Progenitor cell of endocrine pancreas (in vitro differentiated cells): ENCODE results near the gene ZKSCAN7. TPM values are rescaled to one million over a fixed set of nuclear protein-coding genes. Genes with fewer than 3 reads are reported as not detected.

Experiments used
- DNase-seq: peaks from one replicate; pipeline ENCODE4 v3.0.0; 2021; ENCODE audit warnings: low spot score; ENCODE audit not compliant: unreplicated experiment
- H3K27ac Mint-ChIP-seq: 2 replicates; pipeline ENCODE4 v1.8.0; 2021; ENCODE audit warnings: mild to moderate bottlenecking, moderate library complexity, mixed read lengths
- H3K27me3 Mint-ChIP-seq: 2 replicates; pipeline ENCODE4 v1.8.0; 2021; ENCODE audit warnings: mixed read lengths
- H3K36me3 Mint-ChIP-seq: 2 replicates; pipeline ENCODE4 v1.8.0; 2022; ENCODE audit warnings: mixed read lengths; ENCODE audit not compliant: insufficient read depth
- H3K4me1 Mint-ChIP-seq: 2 replicates; pipeline ENCODE4 v1.8.0; 2021; ENCODE audit warnings: low read depth, mixed read lengths
- H3K4me3 Mint-ChIP-seq: 2 replicates; pipeline ENCODE4 v1.8.0; 2021; ENCODE audit warnings: low read depth, mild to moderate bottlenecking, moderate library complexity, mixed read lengths
- H3K9me3 Mint-ChIP-seq: 2 replicates; pipeline ENCODE4 v1.8.0; 2021; ENCODE audit warnings: low read depth, mixed read lengths
- total RNA-seq: library from RNA; stranded (reverse); gene quantifications from 2 replicates; pipeline ENCODE4 v1.2.1, GENCODE V29; 2021
- TF ChIP-seq, protein P1 (sequence below): fragments of 200-600 bp; sonication (generic); IDR thresholded peaks from one replicate; pipeline ENCODE4 v1.5.0; 2021; ENCODE audit warnings: antibody characterized with exemption, mild to moderate bottlenecking; ENCODE audit not compliant: unreplicated experiment

Gene ZKSCAN7
- total RNA-seq, 1 donor from 2014 or later: 22.4 TPM

DNA sequence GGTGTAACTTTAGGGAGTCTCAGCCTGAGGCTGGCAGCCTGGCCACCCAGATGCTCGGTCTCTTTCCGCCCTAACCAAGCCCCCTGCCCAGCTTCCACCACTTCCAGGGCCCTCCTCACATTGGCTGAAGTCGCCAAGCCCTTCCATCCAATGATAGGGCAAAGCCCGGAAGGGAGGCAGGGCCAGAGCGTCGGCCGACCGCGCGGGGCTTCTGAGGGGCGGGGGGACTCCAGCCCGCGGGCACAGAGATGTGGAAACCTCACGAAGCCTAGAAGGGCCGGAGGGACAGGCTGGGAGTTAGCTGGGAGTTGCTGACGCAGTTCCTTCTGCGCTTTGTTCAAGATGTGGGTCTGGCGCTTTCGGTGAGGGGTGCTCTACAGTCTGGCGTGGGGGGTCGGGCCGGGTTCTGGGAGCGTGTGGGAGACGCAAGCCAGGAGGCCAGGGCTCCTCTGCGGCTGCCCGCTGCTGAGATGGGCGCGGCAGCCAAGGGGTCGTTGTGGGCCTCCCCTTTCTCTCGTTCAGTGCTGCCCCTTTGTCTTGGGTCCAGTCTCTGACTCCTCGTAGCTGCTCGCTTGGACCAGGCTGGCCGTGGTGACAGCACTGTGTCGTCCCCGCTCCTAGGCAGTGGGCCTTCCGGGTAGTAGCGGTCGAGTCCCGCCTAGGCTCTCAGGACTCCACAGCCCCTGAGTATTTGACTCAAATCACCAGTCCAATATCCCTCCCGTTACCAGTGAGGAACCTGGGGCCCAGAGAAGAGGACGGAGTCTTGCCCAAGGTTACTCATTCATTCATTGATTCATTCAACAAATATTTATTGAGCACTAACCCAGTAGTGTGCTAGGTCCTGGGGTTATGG lies 29.9 kb downstream of the ZKSCAN7 start, which contains the start of gene ZNF660:
ZNF660 (plus strand) TSS at position 319 of the 856 bp plus-strand sequence. CDS start 9,230 bp downstream, outside the sequence.
- peaks cover 17% of the 10 kb centered on the region for H3K4me1 Mint-ChIP-seq
- peak; percentile 68 for DNase-seq
- H3K4me3 Mint-ChIP-seq: peak within 1 kb of the TSS; percentile 89
- TF ChIP-seq, protein P1, sequence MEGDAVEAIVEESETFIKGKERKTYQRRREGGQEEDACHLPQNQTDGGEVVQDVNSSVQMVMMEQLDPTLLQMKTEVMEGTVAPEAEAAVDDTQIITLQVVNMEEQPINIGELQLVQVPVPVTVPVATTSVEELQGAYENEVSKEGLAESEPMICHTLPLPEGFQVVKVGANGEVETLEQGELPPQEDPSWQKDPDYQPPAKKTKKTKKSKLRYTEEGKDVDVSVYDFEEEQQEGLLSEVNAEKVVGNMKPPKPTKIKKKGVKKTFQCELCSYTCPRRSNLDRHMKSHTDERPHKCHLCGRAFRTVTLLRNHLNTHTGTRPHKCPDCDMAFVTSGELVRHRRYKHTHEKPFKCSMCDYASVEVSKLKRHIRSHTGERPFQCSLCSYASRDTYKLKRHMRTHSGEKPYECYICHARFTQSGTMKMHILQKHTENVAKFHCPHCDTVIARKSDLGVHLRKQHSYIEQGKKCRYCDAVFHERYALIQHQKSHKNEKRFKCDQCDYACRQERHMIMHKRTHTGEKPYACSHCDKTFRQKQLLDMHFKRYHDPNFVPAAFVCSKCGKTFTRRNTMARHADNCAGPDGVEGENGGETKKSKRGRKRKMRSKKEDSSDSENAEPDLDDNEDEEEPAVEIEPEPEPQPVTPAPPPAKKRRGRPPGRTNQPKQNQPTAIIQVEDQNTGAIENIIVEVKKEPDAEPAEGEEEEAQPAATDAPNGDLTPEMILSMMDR: no peak
- H3K27ac Mint-ChIP-seq: peak within 1 kb of the TSS; percentile 99
- H3K36me3 Mint-ChIP-seq: peaks cover 44% of the 10 kb centered on the region
- no peaks in the 10 kb centered on the region for H3K27me3 Mint-ChIP-seq
- H3K9me3 Mint-ChIP-seq: peaks cover 21% of the 10 kb centered on the region

DNA sequence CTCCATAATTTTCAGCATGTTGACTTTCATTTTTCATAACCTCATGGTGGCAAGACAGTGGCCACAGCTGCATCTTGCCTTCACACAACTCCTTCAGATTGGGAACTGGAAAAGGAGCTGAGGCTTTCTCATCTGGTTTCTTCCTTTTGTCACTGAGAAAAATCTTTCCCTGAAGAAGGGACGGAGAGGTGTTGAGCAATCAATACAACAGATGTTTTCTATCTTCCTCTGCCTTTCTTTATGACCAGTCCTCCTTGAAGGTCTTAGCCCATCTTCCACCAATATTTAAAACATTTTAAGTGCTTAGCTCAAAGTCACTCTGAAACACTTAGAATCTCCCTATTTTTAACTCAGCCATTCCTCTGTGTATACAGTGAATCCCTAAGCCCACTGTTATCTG lies 41.6 kb downstream of the ZKSCAN7 start:
- Mint-ChIP-seq H3K27ac (peak overlapping the region; percentile 64), H3K4me3 (no peak overlapping the region), H3K36me3 (peaks cover 94% of the 10 kb centered on the region), H3K27me3 (no peaks in the 10 kb centered on the region), H3K4me1 (no peaks in the 10 kb centered on the region), H3K9me3 (peaks cover 68% of the 10 kb centered on the region)
- DNase-seq: no peak
- TF ChIP-seq, protein P1: no peak

DNA sequence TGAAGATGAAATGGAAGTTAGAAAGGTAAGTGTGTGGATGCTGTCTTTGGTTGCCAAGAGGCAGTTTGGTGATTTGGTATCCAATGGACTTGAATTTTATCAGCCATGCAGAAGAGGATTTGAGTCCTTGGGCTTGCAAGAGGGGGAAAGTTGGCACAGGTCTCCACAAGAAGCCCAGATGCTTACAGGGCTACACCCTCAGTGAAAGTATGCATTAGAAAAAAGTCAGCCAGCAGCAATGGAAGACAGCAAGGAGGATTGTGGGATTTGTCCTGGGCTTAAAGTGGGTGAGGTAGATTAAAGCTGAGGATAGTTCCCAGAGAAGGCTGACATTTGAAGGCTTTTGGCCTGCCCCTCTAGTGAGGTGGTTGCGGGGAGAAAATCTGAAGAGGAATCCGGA lies 46.8 kb downstream of the ZKSCAN7 start:
- Mint-ChIP-seq H3K9me3 (peaks cover 65% of the 10 kb centered on the region), H3K4me1 (no peaks in the 10 kb centered on the region), H3K36me3 (peaks cover 87% of the 10 kb centered on the region), H3K4me3 (no peak overlapping the region), H3K27ac (no peak overlapping the region), H3K27me3 (no peaks in the 10 kb centered on the region)
- DNase-seq: no peak
- TF ChIP-seq, protein P1: no peak

DNA sequence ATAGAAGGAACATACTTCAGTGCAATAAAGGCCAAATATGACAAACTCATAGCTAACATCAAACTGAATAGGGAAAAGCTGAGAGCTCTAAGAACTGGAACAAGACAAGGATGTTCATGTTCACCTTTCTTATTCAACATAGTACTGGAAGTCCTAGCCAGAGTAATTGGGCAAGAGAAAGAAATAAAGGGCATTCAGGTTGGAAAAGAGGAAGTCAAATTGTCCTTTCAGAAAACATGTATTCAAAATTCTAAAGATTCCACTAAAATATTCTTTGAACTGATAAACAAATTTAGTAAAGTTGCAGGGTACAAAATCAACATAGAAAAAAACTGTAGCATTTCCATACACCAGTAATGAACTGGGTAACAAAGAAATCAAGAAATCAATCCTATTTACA lies 57.7 kb downstream of the ZKSCAN7 start:
- TF ChIP-seq, protein P1: no peak
- Mint-ChIP-seq H3K27ac (no peak overlapping the region), H3K27me3 (no peaks in the 10 kb centered on the region), H3K4me3 (no peak overlapping the region), H3K36me3 (peaks cover 44% of the 10 kb centered on the region), H3K4me1 (no peaks in the 10 kb centered on the region), H3K9me3 (peaks cover 43% of the 10 kb centered on the region)
- no peak for DNase-seq

Other genes starting within 250 kb of the ZKSCAN7 start
- gene TCAIM, start 216.4 kb upstream of the ZKSCAN7 start, total RNA-seq: 33.8 and 34.1 TPM in 2 replicates
- gene ZNF445, start 77.5 kb upstream of the ZKSCAN7 start, total RNA-seq: 62.5 and 64.0 TPM in 2 replicates
- gene ZNF660, start 29.8 kb downstream of the ZKSCAN7 start, total RNA-seq: 22.6 and 27.1 TPM in 2 replicates
- 34.1 and 34.5 TPM in 2 replicates for gene ZNF197, start 69.8 kb downstream of the ZKSCAN7 start, total RNA-seq
- gene ZNF35, start 93.5 kb downstream of the ZKSCAN7 start, total RNA-seq: 19.0 and 19.3 TPM in 2 replicates
- not detected in 2 replicates for gene ZNF502, start 157.5 kb downstream of the ZKSCAN7 start, total RNA-seq
- 6.7 and 7.5 TPM in 2 replicates for gene ZNF501, start 174.4 kb downstream of the ZKSCAN7 start, total RNA-seq
- gene KIAA1143, start 206.4 kb downstream of the ZKSCAN7 start, total RNA-seq: 37.0 and 38.8 TPM in 2 replicates
- gene KIF15, start 206.6 kb downstream of the ZKSCAN7 start, total RNA-seq: 17.0 and 21.4 TPM in 2 replicates